Cardiac fibroblast (primary cell): Measurements from ENCODE around the gene HHAT.

Source experiments
- DNase-seq, 2 donors: peaks; one replicate each; pipeline versions ENCODE4 v3.0.0 to v3.0.0-alpha.2; 2010; ENCODE audit warnings: low read depth in 2 of 2
- H3K4me3 ChIP-seq, 2 donors: replicated peaks in 1 of 2; 1 replicate in 1 of 2; 2 replicates in 1 of 2; pipeline ENCODE4 v1.5.1; 2011; ENCODE audit warnings: low read depth in 2 of 2, low read length in 2 of 2, mild to moderate bottlenecking in 2 of 2, moderate library complexity in 1 of 2
- TF ChIP-seq, protein P1 (sequence below): IDR thresholded peaks from one replicate; pipeline ENCODE4 v1.5.1; 2011; ENCODE audit warnings: low read depth, mild to moderate bottlenecking, low read length, inconsistent platforms

HHAT gene

DNA sequence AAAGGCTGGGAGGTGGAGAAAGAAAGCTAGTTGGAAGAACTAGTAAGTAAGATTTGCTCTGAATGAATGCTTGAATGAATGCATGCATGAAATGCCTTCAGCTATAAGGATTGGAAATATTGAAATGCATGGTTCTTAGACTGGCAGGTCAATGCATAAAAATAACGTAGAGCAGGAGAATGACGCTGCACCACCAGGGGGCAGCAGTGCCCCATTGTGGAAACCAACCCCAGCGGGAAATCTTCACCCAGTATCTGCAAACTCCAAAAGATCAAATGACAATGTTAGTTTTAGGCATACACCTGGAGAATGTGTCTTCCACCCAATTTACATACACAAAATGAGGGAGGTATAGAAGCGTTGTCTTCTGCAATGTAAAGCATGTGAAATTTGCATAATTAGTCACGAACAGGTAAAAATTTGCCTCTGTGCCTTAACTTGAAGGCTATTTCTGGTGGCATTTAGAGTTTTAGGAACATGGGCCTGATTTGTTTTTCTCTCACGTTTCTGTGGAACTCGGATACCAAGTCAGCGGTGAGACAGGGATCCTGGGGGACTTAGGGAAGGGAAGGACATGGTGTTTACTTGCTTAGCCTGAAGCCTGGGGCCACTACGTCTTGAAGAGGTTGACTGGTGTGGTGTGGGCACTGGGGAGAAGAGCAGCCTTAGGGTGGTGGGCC is 78.6 kb downstream of the HHAT start:
- DNase-seq = peak; percentile 59
- H3K4me3 ChIP-seq = no peak overlapping the region
- TF ChIP-seq, protein P1, sequence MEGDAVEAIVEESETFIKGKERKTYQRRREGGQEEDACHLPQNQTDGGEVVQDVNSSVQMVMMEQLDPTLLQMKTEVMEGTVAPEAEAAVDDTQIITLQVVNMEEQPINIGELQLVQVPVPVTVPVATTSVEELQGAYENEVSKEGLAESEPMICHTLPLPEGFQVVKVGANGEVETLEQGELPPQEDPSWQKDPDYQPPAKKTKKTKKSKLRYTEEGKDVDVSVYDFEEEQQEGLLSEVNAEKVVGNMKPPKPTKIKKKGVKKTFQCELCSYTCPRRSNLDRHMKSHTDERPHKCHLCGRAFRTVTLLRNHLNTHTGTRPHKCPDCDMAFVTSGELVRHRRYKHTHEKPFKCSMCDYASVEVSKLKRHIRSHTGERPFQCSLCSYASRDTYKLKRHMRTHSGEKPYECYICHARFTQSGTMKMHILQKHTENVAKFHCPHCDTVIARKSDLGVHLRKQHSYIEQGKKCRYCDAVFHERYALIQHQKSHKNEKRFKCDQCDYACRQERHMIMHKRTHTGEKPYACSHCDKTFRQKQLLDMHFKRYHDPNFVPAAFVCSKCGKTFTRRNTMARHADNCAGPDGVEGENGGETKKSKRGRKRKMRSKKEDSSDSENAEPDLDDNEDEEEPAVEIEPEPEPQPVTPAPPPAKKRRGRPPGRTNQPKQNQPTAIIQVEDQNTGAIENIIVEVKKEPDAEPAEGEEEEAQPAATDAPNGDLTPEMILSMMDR = peak; percentile 93

- no peak overlapping the region for H3K4me3 ChIP-seq
- no peak for DNase-seq
- TF ChIP-seq, protein P1 = no peak
These were observed 79.2 kb downstream of the HHAT start for GRCh38 chr1:210407887-210408252.

- no peak overlapping the region for H3K4me3 ChIP-seq
- no peak for DNase-seq
- TF ChIP-seq, protein P1 = no peak
These were observed 83.5 kb downstream of the HHAT start for GRCh38 chr1:210412240-210412639.

DNA sequence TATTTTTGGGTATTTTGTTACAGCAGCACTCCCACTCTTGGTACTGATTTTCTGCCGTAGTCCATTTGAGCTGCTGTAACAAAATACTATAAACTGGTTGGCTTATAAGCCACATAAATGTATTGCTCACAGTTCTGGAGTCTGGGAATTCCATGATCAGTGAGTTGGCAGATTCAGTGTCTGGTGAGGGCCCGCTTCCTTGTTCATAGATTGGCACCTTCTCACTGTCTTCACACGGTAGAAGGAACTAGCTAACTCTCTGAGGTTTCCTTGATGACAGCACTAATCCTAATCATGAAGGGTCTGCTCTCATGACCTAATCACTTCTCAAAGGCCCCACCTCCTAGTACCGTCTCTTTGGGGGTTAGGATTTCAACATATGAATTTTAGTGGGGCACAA is 85.2 kb downstream of the HHAT start:
- TF ChIP-seq, protein P1 = no peak
- no peak overlapping the region for H3K4me3 ChIP-seq
- no peak for DNase-seq

DNA sequence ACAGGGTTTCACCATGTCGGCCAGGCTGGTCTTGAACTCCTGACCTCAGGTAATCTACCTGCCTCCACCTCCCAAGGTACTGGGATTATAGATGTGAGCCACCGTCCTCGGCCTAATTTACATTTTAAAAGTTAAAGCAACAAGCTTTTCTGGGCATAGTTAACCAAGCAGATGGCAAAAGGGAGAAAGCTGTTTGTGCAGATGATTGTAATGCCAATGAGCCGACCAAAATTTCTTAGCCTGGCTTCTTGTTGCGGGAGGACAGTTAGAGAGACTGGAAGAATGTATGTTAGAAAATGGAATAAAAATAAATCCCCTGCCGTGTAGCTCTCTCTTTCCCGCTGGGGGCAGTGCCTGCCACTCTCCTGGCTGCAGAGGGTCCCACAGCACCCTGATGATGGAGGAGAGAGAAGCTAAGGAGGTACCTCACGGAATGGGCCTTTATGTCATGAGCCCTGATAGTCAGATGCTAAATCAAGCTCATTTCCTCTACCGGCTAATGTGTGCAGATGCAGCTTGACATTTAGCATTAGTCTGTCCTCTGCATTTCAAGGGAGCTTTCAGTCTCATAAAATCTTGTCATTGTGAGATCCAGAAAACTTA is 87.2 kb downstream of the HHAT start:
- H3K4me3 ChIP-seq = no peak overlapping the region
- TF ChIP-seq, protein P1 = no peak
- no peak for DNase-seq

DNA sequence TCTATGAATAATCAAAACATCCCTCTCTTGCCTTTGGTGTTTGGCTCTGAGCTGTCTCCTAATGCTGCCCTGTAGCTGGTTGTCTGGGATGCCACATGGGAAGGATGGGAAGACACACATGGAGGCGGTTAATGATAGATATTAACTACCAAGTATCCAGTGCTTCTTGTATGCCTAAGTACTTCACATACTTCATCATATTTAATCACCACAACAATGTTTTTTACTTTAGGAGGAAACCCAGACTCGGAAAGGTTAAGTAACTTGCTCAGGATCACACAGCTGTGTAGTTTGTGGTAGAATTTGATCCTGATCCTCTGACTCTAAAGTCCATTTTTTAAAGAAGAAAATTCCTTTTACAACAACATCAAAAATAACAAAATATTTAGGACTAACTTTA is 88.0 kb downstream of the HHAT start:
- no peak for DNase-seq
- TF ChIP-seq, protein P1 = no peak

More for the DNA sequence above, 88.0 kb downstream of the HHAT start:
- no peak overlapping the region for H3K4me3 ChIP-seq
